CD4-positive, alpha-beta T cell treated with Interleukin-6 for 4 hours (primary cell): ENCODE data around the gene PDE7B.
"Not testable (repeated sequence)": the region's sequence is repeated elsewhere in the genome, so short reads cannot be mapped to it uniquely, and the experiment has no call there.

ENCODE experiments used
- DNase-seq: peaks from one replicate; pipeline ENCODE4 v3.0.0-alpha.2; 2020; ENCODE audit warnings: mixed read lengths

Gene PDE7B

GRCh38 chr6:136210398-136211165 is 359.1 kb downstream of the PDE7B start:
- DNase-seq, result no peak

DNA sequence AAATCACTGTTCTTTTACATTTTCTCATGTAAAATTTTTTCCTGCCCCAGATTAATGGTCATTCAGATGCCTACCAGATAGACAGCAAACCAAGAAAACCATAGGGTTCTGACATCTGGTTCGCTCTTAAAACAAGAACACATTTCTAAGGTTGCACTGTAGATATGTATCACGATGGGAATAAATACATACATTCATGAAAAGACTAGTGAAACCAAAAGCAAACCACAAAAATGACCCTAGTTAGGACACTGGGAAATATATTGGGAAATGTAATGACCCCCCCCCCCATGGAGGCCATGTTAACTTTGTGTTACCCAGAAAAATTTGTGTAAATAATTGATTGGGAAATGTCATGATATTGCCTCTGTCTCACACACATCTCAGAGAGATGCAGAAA is 361.1 kb downstream of the PDE7B start:
- DNase-seq, result no peak

- DNase-seq, result no peak
Observed at GRCh38 chr6:136213012-136213539, 361.6 kb downstream of the PDE7B start.

DNA sequence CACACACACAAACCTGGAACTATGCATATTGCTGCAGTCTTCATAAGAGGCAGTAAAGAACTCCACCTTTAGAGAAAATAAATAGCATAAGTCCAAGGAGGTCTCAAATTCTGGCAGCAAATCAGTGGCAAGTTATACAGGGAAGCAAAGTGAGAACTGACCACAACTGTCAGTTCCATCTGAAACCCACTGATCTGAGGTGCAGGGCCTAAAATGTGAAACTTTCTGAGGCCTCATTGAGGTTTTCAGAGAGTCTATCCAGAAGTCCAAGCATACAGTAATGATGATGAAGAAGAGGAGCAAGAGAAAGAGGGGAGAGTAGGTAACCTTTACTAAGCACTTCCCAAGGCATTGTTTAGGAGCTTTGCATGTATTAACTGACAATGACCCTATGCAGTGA is 362.4 kb downstream of the PDE7B start:
- DNase-seq, result no peak

- no peak for DNase-seq
Observed at GRCh38 chr6:136216503-136217401, 365.3 kb downstream of the PDE7B start.

DNA sequence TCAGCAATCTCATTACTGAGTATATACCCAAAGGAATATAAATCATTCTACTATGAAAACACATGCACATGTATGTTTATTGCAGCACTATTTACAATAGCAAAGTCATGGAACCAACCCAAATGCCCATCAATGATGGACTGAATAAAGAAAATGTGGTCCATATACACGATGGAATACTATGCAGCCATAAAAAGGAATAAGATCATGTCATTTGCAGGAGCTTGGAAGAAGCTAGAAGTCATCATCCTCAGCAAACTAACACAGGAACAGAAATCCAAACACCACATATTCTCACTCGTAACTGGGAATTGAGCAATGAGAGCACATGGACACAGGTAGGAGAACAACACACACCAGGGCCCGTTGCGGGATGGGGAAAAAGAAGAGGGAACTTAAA is 373.5 kb downstream of the PDE7B start:
- DNase-seq, result not testable (repeated sequence)

GRCh38 chr6:136225496-136225895 is 374.0 kb downstream of the PDE7B start:
- DNase-seq, result no peak

DNA sequence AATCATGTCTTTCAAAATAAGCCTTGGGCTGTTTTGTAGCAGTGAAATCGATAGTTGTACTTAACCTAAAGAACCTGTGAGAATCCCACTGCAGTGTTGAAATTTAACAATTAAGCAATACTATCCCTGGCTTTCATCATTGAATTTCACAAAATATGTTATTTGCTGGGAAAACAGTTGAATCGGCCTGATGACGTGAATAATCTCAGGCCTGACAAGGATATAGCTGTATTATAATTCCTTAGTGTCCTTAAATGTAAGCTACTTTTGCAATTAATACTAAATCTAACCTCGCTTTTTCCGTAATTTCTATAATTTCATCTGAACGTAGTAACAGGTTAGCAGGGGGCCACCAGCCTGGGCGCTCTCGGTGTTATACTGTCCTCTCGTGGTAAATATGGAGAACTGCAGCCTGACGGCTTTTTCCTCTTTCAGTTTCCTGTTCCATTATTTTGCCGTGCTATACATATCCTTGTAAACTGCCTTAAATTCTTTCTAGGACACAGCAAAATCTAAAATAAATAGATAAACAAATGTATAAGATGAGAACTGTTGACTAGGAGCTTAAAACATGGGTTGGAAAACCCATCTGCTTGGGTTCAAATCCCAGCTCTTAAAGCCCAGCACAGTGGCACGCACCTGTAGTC is 374.6 kb downstream of the PDE7B start:
- DNase-seq, result peak; percentile 62

DNA sequence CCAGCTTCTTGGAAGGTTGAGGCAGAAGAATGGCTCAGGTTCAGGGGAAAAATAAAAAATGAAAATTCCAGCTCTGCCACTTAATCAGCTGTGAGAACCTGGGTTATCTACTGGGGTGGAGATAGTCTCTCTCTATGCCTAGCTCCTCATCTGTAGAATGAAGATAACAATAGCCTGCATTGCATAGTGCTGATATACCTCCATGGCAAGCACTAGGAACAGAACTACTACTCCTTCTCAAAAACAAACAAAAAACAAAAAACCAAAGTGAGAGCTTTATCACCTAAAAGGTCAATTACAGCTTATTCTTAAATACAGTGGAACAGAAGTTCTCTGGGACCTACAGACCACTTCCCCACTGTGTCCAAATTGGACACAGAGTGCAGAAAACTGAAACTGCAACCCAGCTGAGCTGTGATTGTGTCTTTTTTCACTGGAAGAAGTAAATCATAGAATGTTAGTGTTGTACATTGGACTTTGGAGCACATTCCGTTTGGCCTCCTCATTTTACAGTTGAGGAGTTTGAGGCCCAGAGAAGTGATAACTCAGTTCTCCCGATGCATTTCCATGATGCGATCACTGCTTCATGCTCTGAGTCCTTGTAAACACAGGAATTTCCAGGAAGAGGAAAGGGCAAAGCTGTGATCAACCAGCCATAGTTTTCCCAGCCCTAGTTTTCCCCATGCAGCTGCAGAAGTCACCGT is 375.3 kb downstream of the PDE7B start:
- no peak for DNase-seq

DNA sequence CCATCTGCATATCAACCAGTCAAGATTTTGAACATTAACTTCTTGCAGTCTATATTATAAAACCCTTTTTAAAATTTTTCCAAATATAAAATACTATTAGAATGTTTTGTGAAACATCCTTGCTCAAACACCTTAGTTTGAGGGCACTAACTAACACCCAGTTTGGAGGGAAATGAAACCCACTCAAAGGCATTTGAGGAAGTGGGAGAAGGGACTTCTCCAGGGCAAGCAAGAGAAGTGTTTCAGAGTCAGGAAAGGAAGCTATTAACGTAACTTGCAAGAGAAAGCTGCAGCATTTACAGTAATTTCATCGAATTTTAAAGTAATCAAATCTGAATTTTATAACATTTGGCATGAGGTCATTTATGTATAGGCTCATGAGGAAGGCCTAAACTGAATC is 377.3 kb downstream of the PDE7B start:
- no peak for DNase-seq

DNA sequence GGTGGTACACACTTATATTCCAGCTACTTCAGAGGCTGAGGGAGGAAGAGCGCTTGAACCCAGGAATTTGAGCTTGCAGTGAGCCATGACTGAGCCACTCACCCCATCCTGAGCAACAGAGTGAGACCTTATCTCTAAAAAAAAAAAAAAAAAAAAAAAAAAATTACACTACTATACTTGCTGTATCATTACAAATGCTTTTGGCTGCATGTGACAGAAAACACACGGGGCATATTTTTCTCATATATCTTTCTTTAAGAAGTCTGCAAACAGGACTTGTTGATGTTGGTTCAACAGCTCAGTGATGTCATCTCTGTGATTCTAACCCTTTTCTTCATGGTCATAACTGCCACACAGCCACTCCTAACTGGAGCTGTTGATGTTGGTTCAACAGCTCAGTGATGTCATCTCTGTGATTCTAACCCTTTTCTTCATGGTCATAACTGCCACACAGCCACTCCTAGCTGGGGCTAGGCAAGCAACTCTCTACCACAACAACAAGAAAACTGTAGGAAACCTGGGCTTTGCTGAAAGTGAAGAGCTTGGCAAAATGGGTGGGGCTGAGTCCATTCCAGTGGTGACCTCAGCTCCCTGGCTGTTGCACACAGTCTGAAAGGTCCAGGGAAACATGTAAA is 378.8 kb downstream of the PDE7B start:
- DNase-seq, result no peak

DNA sequence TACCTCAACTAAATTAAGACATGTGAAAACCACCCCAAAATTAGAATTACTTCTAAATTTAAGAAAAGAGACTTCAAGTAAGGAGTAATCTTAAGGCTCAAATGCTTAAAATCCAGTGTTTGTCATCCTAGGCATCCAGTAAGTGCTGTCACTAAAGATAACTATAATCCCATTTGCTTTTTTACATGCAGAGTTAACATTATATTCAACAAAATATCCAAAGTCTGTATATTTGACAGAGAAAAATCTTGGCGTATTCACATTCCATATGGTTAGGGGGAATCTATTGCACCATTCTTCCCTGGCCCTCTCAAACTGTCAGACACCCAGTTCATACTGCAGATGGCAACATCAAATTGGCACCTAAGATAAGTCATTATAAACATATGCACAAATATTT is 381.2 kb downstream of the PDE7B start:
- DNase-seq, result no peak

DNA sequence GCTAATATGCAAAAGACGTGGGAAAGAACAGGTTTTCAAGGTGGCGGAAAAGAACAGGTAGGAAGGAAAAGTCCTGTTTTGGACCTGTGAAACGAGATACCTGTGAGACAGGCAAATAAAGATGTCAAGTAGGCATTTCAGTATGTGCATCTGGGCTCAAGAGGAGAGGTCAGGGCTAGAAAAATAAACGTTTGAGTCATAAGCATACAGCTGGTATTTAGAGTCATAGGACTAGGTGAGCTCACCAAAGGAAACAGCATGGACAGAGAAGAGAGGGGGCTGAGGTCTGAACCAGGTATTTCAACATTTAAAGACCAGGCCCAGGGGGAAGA is 383.7 kb downstream of the PDE7B start:
- no peak for DNase-seq

DNA sequence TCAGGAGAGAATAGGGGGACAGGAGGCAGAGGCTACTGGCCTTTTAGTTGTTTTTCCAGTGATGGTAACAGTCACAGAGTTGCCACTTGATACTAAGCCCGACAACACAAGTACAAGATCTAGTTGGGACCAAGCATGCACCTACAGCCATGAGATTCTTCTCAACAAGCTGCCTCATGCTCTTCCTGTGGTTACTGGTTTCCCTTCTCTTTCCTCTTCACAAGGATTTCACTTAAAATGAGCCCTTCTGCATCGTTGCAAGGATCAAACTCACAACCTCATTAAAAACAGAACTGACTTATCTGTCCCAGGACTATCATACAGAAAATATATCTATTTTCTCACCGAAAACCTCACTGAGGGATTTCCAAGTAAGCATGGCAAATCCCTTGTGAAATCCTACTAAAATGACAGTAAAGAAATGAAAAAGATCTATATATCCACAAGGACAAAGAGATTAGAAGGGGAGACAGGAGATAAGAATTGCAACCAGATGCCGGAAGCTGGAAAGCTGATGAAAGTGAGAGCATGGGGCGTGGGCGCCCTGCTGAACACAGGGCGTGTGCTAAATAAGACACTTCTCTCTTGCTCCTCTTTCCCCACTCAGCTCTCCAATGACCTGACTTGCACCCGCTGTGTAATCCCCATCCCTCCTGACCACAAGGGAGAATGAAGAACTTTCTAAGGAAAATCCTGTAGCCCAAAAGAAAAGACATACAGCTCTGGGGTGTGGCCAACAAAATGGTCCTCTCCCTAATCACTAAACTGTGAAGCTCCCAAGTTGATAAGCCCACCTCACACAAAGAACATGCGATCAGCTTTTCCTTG is 385.2 kb downstream of the PDE7B start:
- DNase-seq, result no peak

DNA sequence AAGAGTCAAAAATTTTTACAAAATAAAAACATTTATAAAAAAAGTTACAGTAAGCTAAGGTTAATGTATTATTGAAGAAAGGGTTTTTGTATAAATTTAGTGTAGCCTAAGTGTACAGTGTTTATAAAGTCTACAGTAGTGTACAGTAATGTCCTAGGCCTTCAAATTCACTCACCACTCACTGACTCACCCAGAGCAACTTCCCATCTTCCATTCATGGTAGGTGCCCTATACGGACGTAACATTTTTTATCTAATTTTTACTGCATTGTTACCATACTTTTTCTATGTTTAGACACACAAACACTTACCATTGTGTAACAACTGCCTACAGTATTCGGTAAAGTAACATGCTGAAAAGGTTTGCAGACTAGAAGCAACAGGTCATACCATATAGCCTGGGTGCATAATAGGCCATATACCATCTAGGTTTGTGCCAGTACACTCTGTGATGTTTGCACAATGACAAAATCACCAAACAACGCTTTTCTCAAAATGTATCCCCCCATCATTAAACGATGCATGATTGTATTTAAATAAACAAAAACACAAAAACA is 392.6 kb downstream of the PDE7B start:
- no peak for DNase-seq
